ENCODE results near the gene ZNF484. TPM values are rescaled to one million over a fixed set of nuclear protein-coding genes. Genes with fewer than 3 reads are reported as not detected.
"Not testable (repeated sequence)": the region's sequence is repeated elsewhere in the genome, so short reads cannot be mapped to it uniquely, and the experiment has no call there.

The ZNF484 gene
- total RNA-seq, 1 experiment from 2014 or later: 12.7 TPM

DNA sequence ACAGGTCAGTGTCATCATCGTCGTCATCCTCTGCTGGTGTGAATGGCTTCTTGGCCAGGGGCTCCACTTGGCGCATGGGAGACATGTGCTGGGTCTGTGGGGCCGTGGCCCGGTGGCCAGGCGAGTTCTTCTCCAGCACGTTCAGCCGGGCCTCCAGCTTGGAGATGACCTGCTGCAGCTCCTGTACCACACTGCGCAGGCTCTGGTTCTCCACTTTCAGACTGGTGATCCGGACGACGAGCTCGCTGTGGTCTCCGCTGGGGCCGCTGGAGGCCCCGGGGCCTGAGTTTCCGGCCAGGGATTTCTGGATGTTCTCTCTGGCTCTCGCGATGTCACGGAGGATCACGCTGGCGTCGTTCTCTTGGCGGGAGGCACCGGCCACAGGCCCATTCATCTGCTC, 40.6 kb downstream of the ZNF484 start:
- Histone ChIP-seq H3K27ac (ENCODE audit: low read depth, low read length, poor library complexity, severe bottlenecking) (no peak overlapping the region), H3K27me3 (replicated peaks; ENCODE audit: insufficient read depth, low read depth, low read length, poor library complexity) (no peaks in the 10 kb centered on the region), H3K4me3 (ENCODE audit: low read depth, low read length, poor library complexity, severe bottlenecking) (no peak overlapping the region), H3K4me1 (ENCODE audit: insufficient read depth, low read length, poor library complexity, severe bottlenecking) (no peaks in the 10 kb centered on the region), H3K9me3 (ENCODE audit: low read depth, low read length, poor library complexity, severe bottlenecking) (no peaks in the 10 kb centered on the region), H3K36me3 (ENCODE audit: insufficient read depth, low read length, poor library complexity, severe bottlenecking) (no peaks in the 10 kb centered on the region)
- DNase-seq (ENCODE audit: low spot score): no peak
- BruUV-seq (replicated peaks): no TSS peak
- intact Hi-C loops (cut with micrococcal nuclease; ENCODE audit: unreplicated experiment): no loop called here
- ChIA-PET POLR2A (ENCODE audit: low non-redundant PET) (no interaction called here), CTCF (interaction anchor here (0.6 kb wide), 1 partner anchor 15 kb away, joined by 8 read pairs; no protein-coding TSS in a partner anchor)
- TF ChIP-seq, protein P1, sequence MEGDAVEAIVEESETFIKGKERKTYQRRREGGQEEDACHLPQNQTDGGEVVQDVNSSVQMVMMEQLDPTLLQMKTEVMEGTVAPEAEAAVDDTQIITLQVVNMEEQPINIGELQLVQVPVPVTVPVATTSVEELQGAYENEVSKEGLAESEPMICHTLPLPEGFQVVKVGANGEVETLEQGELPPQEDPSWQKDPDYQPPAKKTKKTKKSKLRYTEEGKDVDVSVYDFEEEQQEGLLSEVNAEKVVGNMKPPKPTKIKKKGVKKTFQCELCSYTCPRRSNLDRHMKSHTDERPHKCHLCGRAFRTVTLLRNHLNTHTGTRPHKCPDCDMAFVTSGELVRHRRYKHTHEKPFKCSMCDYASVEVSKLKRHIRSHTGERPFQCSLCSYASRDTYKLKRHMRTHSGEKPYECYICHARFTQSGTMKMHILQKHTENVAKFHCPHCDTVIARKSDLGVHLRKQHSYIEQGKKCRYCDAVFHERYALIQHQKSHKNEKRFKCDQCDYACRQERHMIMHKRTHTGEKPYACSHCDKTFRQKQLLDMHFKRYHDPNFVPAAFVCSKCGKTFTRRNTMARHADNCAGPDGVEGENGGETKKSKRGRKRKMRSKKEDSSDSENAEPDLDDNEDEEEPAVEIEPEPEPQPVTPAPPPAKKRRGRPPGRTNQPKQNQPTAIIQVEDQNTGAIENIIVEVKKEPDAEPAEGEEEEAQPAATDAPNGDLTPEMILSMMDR (conservative IDR thresholded peaks at IDR 0.05; ENCODE audit: low read depth, low read length): no peak
- no peak for TF ChIP-seq EZH2 (IDR thresholded peaks at IDR 0.05; ENCODE audit: borderline replicate concordance, low read depth, low read length, poor library complexity, severe bottlenecking)

DNA sequence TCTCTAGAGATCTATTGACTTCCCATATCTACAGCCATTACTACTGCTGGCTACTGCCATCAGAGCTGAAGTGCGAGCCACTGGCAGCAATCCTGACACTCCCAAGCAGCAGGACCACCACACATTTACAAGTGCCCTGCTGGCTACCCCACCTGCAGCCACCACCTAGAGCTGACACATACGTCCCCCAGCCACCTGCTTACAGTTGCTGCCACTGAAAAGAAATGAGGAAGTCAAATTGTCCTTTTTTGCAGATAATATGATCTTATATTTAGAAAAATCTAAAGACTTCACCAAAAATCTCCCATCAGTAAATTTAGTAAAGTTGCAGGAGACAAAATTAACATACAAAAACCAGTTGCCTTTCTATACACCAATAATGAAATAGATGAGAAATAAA, 48.4 kb downstream of the ZNF484 start:
- no TSS peak for BruUV-seq (replicated peaks)

DNA sequence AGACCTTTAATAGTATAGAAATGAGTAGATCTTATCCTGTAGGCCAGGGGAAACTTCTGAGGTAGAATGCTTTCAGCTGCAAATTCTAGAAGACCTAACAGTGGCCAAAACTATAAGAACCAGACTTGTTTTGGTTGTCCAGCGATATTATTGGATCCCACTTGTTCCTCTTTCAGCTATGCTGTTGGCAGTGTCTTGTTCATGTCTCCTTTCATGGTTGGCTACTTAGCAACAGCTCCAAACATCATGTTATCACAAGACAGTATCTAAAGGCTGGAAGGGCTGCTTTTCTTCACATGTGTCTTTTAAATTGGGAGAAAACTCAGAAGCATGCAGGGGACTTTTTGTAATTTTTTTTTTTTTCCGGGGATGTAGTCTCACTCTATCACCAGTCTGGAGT, 52.8 kb downstream of the ZNF484 start:
- DNase-seq (ENCODE audit: low spot score); H3K36me3 ChIP-seq (ENCODE audit: insufficient read depth, low read length, poor library complexity, severe bottlenecking); H3K9me3 ChIP-seq (ENCODE audit: low read depth, low read length, poor library complexity, severe bottlenecking); H3K4me3 ChIP-seq (ENCODE audit: low read depth, low read length, poor library complexity, severe bottlenecking); H3K27ac ChIP-seq (ENCODE audit: low read depth, low read length, poor library complexity, severe bottlenecking); BruUV-seq (replicated peaks); intact Hi-C loops (cut with micrococcal nuclease; ENCODE audit: unreplicated experiment); CTCF ChIA-PET; H3K4me1 ChIP-seq (ENCODE audit: insufficient read depth, low read length, poor library complexity, severe bottlenecking): not testable (repeated sequence)
- POLR2A ChIA-PET (ENCODE audit: low non-redundant PET): interaction anchor here (0.6 to 0.7 kb wide), 2 partner anchors 419 to 703 kb away, joined by 3 to 5 read pairs; no protein-coding TSS in a partner anchor
- peaks cover 28% of the 10 kb centered on the region for H3K27me3 ChIP-seq (replicated peaks; ENCODE audit: insufficient read depth, low read depth, low read length, poor library complexity)

More for the DNA sequence above, 48.4 kb downstream of the ZNF484 start:
- H3K27me3 ChIP-seq (replicated peaks; ENCODE audit: insufficient read depth, low read depth, low read length, poor library complexity): peaks cover 12% of the 10 kb centered on the region
- ChIA-PET POLR2A (ENCODE audit: low non-redundant PET) (no interaction called here), CTCF (no interaction called here)
- no peaks in the 10 kb centered on the region for H3K4me1 ChIP-seq (ENCODE audit: insufficient read depth, low read length, poor library complexity, severe bottlenecking)
- TF ChIP-seq, protein P1 (conservative IDR thresholded peaks at IDR 0.05; ENCODE audit: low read depth, low read length): no peak
- TF ChIP-seq EZH2 (IDR thresholded peaks at IDR 0.05; ENCODE audit: borderline replicate concordance, low read depth, low read length, poor library complexity, severe bottlenecking): no peak
- intact Hi-C loops (cut with micrococcal nuclease; ENCODE audit: unreplicated experiment): no loop called here
- H3K36me3 ChIP-seq (ENCODE audit: insufficient read depth, low read length, poor library complexity, severe bottlenecking): no peaks in the 10 kb centered on the region
- H3K9me3 ChIP-seq (ENCODE audit: low read depth, low read length, poor library complexity, severe bottlenecking): no peaks in the 10 kb centered on the region
- no peak overlapping the region for H3K4me3 ChIP-seq (ENCODE audit: low read depth, low read length, poor library complexity, severe bottlenecking)
- DNase-seq (ENCODE audit: low spot score): no peak
- H3K27ac ChIP-seq (ENCODE audit: low read depth, low read length, poor library complexity, severe bottlenecking): no peak overlapping the region

DNA sequence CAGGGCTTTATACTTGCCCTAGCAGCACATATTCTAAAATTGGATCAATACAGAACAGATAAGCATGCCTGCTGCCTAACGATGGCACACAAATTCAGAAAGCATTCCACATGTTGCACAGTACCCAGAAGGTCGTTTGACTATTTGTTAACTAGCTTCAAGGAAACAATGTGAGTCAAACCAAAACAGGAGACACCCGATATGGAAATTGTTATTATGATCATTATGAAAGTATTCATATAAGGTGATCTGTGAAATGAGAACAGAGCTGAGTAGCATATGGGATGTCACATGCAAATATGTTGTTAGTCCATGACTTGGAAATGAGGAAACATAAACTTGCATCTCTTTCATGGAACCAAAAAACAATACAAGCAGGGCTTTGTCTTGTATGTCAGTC, 56.9 kb downstream of the ZNF484 start:
- no peaks in the 10 kb centered on the region for H3K36me3 ChIP-seq (ENCODE audit: insufficient read depth, low read length, poor library complexity, severe bottlenecking)
- H3K9me3 ChIP-seq (ENCODE audit: low read depth, low read length, poor library complexity, severe bottlenecking): no peaks in the 10 kb centered on the region
- POLR2A ChIA-PET (ENCODE audit: low non-redundant PET): no interaction called here
- no peak overlapping the region for H3K27ac ChIP-seq (ENCODE audit: low read depth, low read length, poor library complexity, severe bottlenecking)
- BruUV-seq (replicated peaks): no TSS peak
- peaks cover 46% of the 10 kb centered on the region for H3K27me3 ChIP-seq (replicated peaks; ENCODE audit: insufficient read depth, low read depth, low read length, poor library complexity)
- no peak for TF ChIP-seq EZH2 (IDR thresholded peaks at IDR 0.05; ENCODE audit: borderline replicate concordance, low read depth, low read length, poor library complexity, severe bottlenecking)
- TF ChIP-seq, protein P1 (conservative IDR thresholded peaks at IDR 0.05; ENCODE audit: low read depth, low read length): no peak
- CTCF ChIA-PET: no interaction called here
- H3K4me1 ChIP-seq (ENCODE audit: insufficient read depth, low read length, poor library complexity, severe bottlenecking): no peaks in the 10 kb centered on the region
- DNase-seq (ENCODE audit: low spot score): no peak
- intact Hi-C loops (cut with micrococcal nuclease; ENCODE audit: unreplicated experiment): no loop called here
- no peak overlapping the region for H3K4me3 ChIP-seq (ENCODE audit: low read depth, low read length, poor library complexity, severe bottlenecking)

DNA sequence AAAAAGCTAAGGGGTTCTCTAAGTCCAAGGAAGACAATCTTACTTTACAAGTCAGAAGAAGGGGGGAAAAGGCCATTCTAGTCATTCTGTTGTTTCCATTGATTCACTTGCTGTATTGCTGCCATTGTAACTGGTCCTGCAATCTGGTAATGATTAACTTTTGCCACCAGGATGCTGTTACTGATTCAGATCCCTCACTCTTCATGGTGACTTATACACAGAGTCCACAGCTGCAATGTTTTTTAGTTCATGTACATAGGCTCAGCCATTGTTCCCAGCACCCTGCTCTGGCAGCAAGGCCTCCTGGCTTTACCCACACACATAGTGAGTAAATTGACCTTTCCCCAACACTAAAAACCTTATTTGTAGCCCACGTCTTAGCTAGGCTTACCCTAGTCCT, 57.9 kb downstream of the ZNF484 start:
- CTCF ChIA-PET: interaction anchor here (0.6 kb wide), 1 partner anchor 705 kb away, joined by 5 read pairs; the partner anchor contains the start of gene SPTLC1
- DNase-seq (ENCODE audit: low spot score); H3K9me3 ChIP-seq (ENCODE audit: low read depth, low read length, poor library complexity, severe bottlenecking); H3K4me1 ChIP-seq (ENCODE audit: insufficient read depth, low read length, poor library complexity, severe bottlenecking); H3K36me3 ChIP-seq (ENCODE audit: insufficient read depth, low read length, poor library complexity, severe bottlenecking); BruUV-seq (replicated peaks); H3K4me3 ChIP-seq (ENCODE audit: low read depth, low read length, poor library complexity, severe bottlenecking); POLR2A ChIA-PET (ENCODE audit: low non-redundant PET); intact Hi-C loops (cut with micrococcal nuclease; ENCODE audit: unreplicated experiment); H3K27ac ChIP-seq (ENCODE audit: low read depth, low read length, poor library complexity, severe bottlenecking): not testable (repeated sequence)
- peaks cover 53% of the 10 kb centered on the region for H3K27me3 ChIP-seq (replicated peaks; ENCODE audit: insufficient read depth, low read depth, low read length, poor library complexity)

All from A673 (cell line).